Ovary (tissue), 9 donors: ENCODE data around the gene PIEZO1. TPM values are rescaled to one million over a fixed set of nuclear protein-coding genes. Genes with fewer than 3 reads are reported as not detected.
A peak's percentile ranks its signal among the peaks of the same experiment; 100 is the strongest.

Experiments
- DNase-seq, 5 donors: peaks; one replicate each; pipeline ENCODE4 v3.0.0-alpha.2; 2019 to 2020
- H3K27ac ChIP-seq, 2 donors: fragments of 200-600 bp; one replicate each; pipeline versions ENCODE4 v1.5.1 to v1.8.0; 2019 to 2022
- H3K27me3 ChIP-seq: fragments of 200-600 bp; one replicate; pipeline ENCODE4 v1.8.0; 2022
- H3K36me3 ChIP-seq: fragments of 200-600 bp; sonication (generic); one replicate; pipeline ENCODE4 v1.5.1; 2019
- H3K4me1 ChIP-seq: one replicate; pipeline ENCODE4 v1.8.1; 2013; ENCODE audit warnings: mild to moderate bottlenecking, moderate library complexity; ENCODE audit not compliant: insufficient read depth
- H3K4me3 ChIP-seq: fragments of 200-600 bp; sonication (generic); one replicate; pipeline ENCODE4 v1.5.1; 2017
- H3K9me3 ChIP-seq, 2 donors: fragments of 200-600 bp in 1 of 2; sonication (generic) in 1 of 2; one replicate each; pipeline versions ENCODE4 v1.5.1 to v1.8.1; 2013 to 2019; ENCODE audit warnings: mild to moderate bottlenecking in 1 of 2, moderate library complexity in 1 of 2
- EP300 ChIP-seq: sonication (generic); formaldehyde crosslinking; IDR thresholded peaks from one replicate; pipeline ENCODE4 v1.6.1; 2017; ENCODE audit warnings: antibody characterized with exemption
- POLR2A ChIP-seq: fragments of 450-650 bp; IDR thresholded peaks from one replicate; pipeline ENCODE4 v1.6.1; 2017; ENCODE audit warnings: antibody characterized with exemption, mild to moderate bottlenecking, moderate library complexity
- WGBS, 3 donors: extraction: QIAGEN DNeasy Blood & Tissue Kit in 1 of 3; methylation state at CpG; one replicate each; pipeline versions ENCODE4 v1.1.5 to v1.1.7; 2013 to 2017; 5-methylcytosine and 5-hydroxymethylcytosine counted together
- intact Hi-C, 4 donors: fragments of 100-400 bp; cut with DNase I; formaldehyde crosslinking; loops; one replicate each; pipeline versions ENCODE4 v1.11.0 to v1.15.1; 2022 to 2023
- polyA plus RNA-seq, 2 donors: library from polyadenylated mRNA; stranded (reverse); fragments of 200-250 nt in 1 of 2; fragments of 350-450 nt in 1 of 2; fragmentation: Illumina TruSeq in 1 of 2; extraction: RNeasy Lipid Tissue Mini Kit (QIAGEN cat#74804) in 1 of 2; gene quantifications; one replicate each; pipeline ENCODE4 v1.2.3, GENCODE V29; 2013 to 2014
- total RNA-seq, 7 donors: library from RNA; depleted of rRNA in 2 of 7; stranded (reverse); fragments of >200 nt in 2 of 7; fragmentation: NEBNext Ultra II Directional in 3 of 7; extraction: Animal tissue kit (Norgen Biotek cat#: 25700) in 3 of 7; gene quantifications; one replicate each; pipeline versions ENCODE4 v1.1.0 to v1.2.4, GENCODE V29; 2016 to 2023
- TF ChIP-seq, protein P1 (sequence below), 3 donors: fragments of 450-650 bp in 2 of 3; fragments of 200-600 bp in 1 of 3; IDR thresholded peaks; one replicate each; pipeline versions ENCODE4 v1.5.1 to v1.8.0; 2016 to 2022; ENCODE audit warnings: antibody characterized with exemption in 3 of 3, mild to moderate bottlenecking in 1 of 3
- donor health status: DM: no; HTN: no; CAD: no; lungs with moderate emphysema.
- donor health status: DM: no; HTN: no; CAD: no.
- donor health status: Bipolar disorder and iron deficiency.
- donor health status: DM: yes; HTN: yes; CAD: no.
- donor health status: DM: no; HTN: no; CAD: no.
- donor health status: DM: yes; HTN: yes; CAD: no.

The PIEZO1 gene
- total and polyA plus RNA-seq, 9 donors: 13.0 to 93.5 (median 49.1) TPM

DNA sequence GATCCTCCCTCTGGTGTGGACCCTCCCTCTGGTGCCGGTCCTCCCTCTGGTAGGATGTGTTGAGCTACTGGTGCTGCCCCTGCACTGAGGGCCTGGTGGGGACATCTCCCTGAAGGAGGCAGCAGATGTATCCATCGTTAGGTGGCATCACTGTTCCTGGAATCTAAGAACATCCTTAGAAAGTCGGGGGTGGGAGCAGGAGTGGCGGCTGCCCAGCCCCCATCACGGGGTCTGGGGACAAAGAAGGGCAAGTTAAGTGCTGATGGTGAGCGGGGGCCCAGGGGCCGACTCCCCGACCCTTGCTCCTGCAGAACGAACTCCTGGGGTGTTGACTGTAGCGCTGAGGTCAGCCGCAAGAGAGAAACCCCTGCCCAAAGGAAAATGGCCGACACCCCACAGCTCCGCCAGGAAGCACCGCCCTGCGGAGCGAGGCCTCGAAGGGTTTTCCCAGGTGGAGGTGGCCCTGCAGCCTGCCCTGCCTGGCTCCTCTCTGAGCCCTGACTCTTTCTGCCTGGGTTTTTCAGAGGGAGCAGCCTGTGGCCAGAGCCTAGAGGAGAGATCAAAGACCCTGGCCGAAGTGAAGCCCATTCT is 73.2 kb downstream of the PIEZO1 start:
- no peak for DNase-seq
- Histone ChIP-seq H3K4me3 (no peak overlapping the region), H3K27me3 (no peaks in the 10 kb centered on the region), H3K4me1 (peaks cover 2% of the 10 kb centered on the region), H3K36me3 (no peaks in the 10 kb centered on the region), H3K27ac (no peak overlapping the region), H3K9me3 (no peaks in the 10 kb centered on the region)
- intact Hi-C loops: no loop called here
- TF ChIP-seq EP300 (no peak), POLR2A (no peak)
- TF ChIP-seq, protein P1, sequence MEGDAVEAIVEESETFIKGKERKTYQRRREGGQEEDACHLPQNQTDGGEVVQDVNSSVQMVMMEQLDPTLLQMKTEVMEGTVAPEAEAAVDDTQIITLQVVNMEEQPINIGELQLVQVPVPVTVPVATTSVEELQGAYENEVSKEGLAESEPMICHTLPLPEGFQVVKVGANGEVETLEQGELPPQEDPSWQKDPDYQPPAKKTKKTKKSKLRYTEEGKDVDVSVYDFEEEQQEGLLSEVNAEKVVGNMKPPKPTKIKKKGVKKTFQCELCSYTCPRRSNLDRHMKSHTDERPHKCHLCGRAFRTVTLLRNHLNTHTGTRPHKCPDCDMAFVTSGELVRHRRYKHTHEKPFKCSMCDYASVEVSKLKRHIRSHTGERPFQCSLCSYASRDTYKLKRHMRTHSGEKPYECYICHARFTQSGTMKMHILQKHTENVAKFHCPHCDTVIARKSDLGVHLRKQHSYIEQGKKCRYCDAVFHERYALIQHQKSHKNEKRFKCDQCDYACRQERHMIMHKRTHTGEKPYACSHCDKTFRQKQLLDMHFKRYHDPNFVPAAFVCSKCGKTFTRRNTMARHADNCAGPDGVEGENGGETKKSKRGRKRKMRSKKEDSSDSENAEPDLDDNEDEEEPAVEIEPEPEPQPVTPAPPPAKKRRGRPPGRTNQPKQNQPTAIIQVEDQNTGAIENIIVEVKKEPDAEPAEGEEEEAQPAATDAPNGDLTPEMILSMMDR (IDR thresholded peaks at IDR 0.05): no peak
- 68 to 84% (median 83%) methylated on average over 17 to 18 of the region's 18 CpGs for WGBS, 3 donors

DNA sequence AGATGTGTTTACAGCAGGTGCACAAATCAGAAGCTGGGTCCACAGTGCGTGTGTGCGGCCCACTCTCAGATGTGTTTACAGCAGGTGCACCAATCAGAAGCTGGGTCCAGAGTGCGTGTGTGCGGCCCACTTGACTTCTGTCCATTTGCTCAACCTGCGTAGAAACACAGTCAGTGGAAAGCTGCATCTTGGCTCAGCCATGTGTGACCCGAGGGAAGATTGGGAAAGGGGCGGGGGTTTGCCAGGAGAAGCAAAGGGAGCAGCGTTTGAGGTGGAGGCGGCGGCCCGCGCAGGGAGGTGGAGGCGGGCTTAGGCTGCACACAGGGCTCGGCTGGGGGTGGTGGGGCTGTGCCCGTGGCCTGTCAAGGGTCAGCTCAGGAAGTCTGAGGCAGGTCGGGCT is 74.5 kb downstream of the PIEZO1 start:
- no peaks in the 10 kb centered on the region for H3K27me3 ChIP-seq
- 64 to 73% (median 65%) methylated on average over 15 to 16 of the region's 16 CpGs for WGBS, 3 donors
- no peak overlapping the region for H3K4me3 ChIP-seq
- peaks cover 3% of the 10 kb centered on the region for H3K4me1 ChIP-seq
- H3K36me3 ChIP-seq: no peaks in the 10 kb centered on the region
- no peak overlapping the region for H3K27ac ChIP-seq
- intact Hi-C loops: no loop called here
- no peak for DNase-seq
- H3K9me3 ChIP-seq: no peaks in the 10 kb centered on the region
- TF ChIP-seq POLR2A (no peak), EP300 (no peak)

DNA sequence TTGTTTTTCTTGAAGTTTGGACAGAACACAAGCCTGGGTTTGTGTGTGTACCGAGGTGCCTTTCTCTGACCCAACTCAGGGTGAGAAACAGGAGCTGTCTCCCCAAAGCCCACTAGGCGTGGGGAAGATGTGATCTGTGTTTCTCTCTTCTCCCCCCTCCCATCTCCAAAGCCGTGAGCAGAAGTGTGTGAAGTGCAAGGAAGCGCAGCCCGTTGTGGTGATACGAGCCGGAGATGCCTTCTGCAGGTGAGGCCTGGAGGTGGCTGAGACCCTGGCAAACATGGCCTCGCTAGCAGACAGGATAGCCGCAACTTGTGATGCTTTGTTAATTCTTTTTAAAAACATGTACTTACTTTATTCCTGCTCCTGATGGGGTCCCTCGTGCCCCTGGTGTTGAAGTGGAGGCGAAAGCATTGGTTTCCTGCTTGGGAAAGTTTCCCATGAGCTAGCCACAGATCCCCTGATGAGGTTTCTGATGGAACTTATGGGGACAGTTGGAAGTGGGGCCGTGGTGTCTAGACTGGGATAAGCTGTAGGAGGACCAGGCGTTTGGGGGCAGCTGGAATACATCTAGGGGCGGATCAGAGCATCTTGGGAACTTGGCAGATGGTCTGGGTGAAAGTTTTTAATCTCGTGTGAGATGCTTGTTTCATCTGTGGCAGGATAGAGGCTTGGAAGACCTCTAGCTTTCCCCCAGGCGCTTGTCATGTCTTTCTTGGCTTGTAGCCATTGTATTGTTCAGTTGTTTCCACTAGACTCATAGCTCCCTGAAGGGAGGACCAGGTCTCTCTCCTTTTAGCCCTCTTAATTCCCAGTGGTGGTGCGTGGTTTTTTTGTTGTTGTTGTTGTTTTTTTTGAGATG is 77.8 kb downstream of the PIEZO1 start:
- DNase-seq: no peak
- Histone ChIP-seq H3K27ac (no peak overlapping the region), H3K4me3 (peak overlapping the region; percentile 98), H3K36me3 (no peaks in the 10 kb centered on the region), H3K9me3 (no peaks in the 10 kb centered on the region), H3K4me1 (peaks cover 5% of the 10 kb centered on the region), H3K27me3 (no peaks in the 10 kb centered on the region)
- whole genome bisulfite sequencing, 3 donors: 23 to 28% (median 26%) methylated on average over 17 of the region's 17 CpGs
- intact Hi-C loops: no loop called here
- TF ChIP-seq POLR2A: no peak

DNA sequence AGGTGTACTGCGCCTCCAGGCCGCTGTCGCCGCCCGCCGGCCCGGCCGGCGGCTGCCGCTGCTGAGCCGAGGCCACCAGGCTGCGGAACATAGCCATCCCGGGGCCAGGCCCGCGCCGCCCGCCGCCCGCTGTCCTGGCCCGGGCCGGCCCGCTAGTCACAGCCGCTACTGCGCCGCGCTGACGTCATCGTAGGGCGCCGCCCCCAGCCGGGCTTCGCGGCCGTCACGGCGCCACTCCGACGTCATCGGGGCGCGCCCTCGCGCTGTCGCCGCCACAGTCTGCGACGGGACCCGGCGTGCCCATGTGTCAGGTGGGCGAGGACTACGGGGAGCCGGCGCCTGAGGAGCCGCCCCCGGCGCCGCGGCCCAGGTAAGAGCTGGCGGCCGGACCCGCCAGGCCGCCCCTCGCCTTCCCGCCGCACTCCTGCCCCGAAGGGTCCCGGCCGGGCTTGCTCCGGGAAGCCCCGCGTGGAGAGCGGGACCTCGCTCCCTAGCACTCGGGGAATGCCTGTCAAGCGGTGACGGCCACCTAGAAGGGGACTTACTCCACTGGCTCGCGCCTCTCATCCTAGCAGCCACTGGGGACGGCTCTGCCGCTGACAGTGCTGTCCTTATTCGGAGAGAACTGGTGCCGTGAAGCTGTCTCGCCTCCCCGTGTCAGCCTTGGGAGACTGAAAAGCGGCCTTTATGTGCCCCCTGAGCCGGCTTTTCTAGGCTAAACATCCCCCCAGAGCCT is 78.6 kb downstream of the PIEZO1 start, which contains the start of the genes CTU2 and RNF166:
Gene CTU2 (plus strand): TSS at position 275 of the 736 bp plus-strand sequence. CDS start 28 bp downstream, at position 303.
Gene RNF166 (minus strand): TSS at position 180 of the 736 bp plus-strand sequence. CDS start 83 bp downstream, at position 97.
- WGBS, 3 donors: 0 to 1% (median 1%) methylated on average over 51 to 86 of the region's 86 CpGs
- intact Hi-C loops: no loop called here
- Histone ChIP-seq H3K27ac (peak within 1 kb of the TSS; percentile 71 to 72), H3K27me3 (no peaks in the 10 kb centered on the region), H3K4me1 (peaks cover 5% of the 10 kb centered on the region), H3K4me3 (peak within 1 kb of the TSS; percentile 98), H3K36me3 (no peaks in the 10 kb centered on the region), H3K9me3 (no peaks in the 10 kb centered on the region)
- TF ChIP-seq EP300: no peak
- TF ChIP-seq, protein P1 (IDR thresholded peaks at IDR 0.05): peak in 2 of 3 donors; percentile 13 to 35
- TF ChIP-seq POLR2A: peak; percentile 86
- DNase-seq: peak; percentile 85 to 94 (median 92)

DNA sequence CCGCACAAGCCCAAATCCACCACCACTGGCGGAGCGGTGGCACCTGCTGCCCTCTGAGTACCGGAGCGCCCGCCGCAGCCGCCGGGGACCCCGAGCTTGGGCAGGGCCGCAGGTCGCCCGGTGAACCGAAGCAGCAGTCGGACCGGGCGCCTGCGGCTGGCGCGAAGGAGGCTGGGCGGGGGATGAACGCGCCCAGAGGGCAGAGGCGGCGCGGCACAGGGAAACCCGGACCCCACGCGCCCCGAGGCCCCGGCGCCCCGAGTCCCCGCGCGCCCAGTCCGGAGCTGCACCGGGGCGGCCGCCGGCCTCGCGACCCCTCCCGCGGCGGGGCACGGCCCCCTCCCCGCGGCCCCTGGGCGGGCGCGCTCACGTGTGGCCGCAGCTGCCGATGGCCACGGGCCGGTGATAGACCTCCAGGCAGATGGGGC is 79.2 kb downstream of the PIEZO1 start:
- TF ChIP-seq, protein P1 (IDR thresholded peaks at IDR 0.05): no peak
- no peak for TF ChIP-seq EP300
- TF ChIP-seq POLR2A: no peak
- DNase-seq: no peak
- H3K27ac ChIP-seq: peak overlapping the region; percentile 71 to 72
- intact Hi-C loops: no loop called here
- no peaks in the 10 kb centered on the region for H3K27me3 ChIP-seq
- H3K4me3 ChIP-seq: peak overlapping the region; percentile 98
- no peaks in the 10 kb centered on the region for H3K9me3 ChIP-seq
- peaks cover 8% of the 10 kb centered on the region for H3K4me1 ChIP-seq
- H3K36me3 ChIP-seq: no peaks in the 10 kb centered on the region
- 0% methylated on average over 20 to 57 of the region's 57 CpGs for WGBS, 3 donors
